ENCODE results near the gene CCDC138. TPM values are rescaled to one million over a fixed set of nuclear protein-coding genes. Genes with fewer than 3 reads are reported as not detected.

The CCDC138 gene
- total RNA-seq, 2 donors from 2014 or later = 1.6 to 2.0 TPM

DNA sequence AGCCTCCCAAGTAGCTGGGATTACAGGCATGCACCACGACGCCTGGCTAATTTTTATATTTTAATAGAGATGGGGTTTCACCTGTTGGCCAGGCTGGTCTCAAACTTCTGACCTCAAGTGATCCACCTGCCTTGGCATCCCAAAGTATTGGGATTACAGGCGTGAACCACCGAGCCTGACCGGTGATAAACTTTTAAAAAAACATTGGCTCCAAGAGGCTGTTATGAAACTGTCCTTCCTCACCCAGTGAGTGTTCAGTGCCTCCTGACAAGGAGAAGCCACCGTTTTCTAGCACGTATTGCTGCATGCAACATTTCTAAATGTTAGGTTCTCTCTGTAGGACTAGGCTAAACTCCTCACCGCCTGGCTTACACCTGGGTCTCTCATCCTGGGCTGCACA, 139.2 kb downstream of the CCDC138 start:
- DNase-seq = no peak
- intact Hi-C loops (cut with DNase I) = loop anchor here in 1 of 2 donors (5.0 kb wide), 1 partner anchor 62 kb away; the partner anchor contains the start of gene EDAR
- ATAC-seq = no peak

Other genes with a start within 250 kb of the CCDC138 start
- gene RANBP2, start 67.3 kb upstream of the CCDC138 start, total RNA-seq = 10 to 100 TPM; 51.4 to 64.8 TPM
- under 1 TPM in 1 of 2 donors, not detected in 1; 0.06 TPM for gene EDAR, start 202.4 kb downstream of the CCDC138 start, total RNA-seq